H1 (cell line): Measurements from ENCODE around the gene MDFIC.

ENCODE experiments used
- BACH1 ChIP-seq: IDR thresholded peaks from 2 replicates; pipeline ENCODE4 v1.6.1; 2012; ENCODE audit warnings: low read length, improper control_type of control experiment
- CTCF ChIP-seq, 3 experiments: IDR thresholded peaks; 1 replicate in 2 of 3; 2 replicates in 1 of 3; pipeline versions ENCODE4 v1.5.1 to v1.6.1; 2011; ENCODE audit warnings: low read length in 3 of 3, mild to moderate bottlenecking in 3 of 3, inconsistent platforms in 2 of 3, low read depth in 1 of 3, moderate library complexity in 1 of 3; ENCODE audit not compliant: insufficient read depth in 1 of 3; ENCODE audit errors: control extremely low read depth in 1 of 3
- EZH2 ChIP-seq: fragments of 200-600 bp; sonication (generic); IDR thresholded peaks from 2 replicates; pipeline ENCODE4 v1.7.1; 2012; ENCODE audit warnings: low read depth, mild to moderate bottlenecking, moderate library complexity, low read length, inconsistent platforms; ENCODE audit not compliant: severe bottlenecking
- KDM1A ChIP-seq: fragments of 200-600, 300-600 bp; sonication (generic); IDR thresholded peaks from 2 replicates; pipeline ENCODE4 v1.7.1; 2016; ENCODE audit warnings: mild to moderate bottlenecking, low read length, borderline replicate concordance
- MAFK ChIP-seq: IDR thresholded peaks from 2 replicates; pipeline ENCODE4 v1.6.1; 2012; ENCODE audit warnings: low read depth, mild to moderate bottlenecking, improper control_type of control experiment, low read length
- POLR2A ChIP-seq, 2 experiments: IDR thresholded peaks; 1 replicate in 1 of 2; 2 replicates in 1 of 2; pipeline ENCODE4 v1.6.1; 2011; ENCODE audit warnings: low read depth in 2 of 2, low read length in 2 of 2, mild to moderate bottlenecking in 2 of 2; ENCODE audit errors: control extremely low read depth in 1 of 2
- POLR2AphosphoS5 ChIP-seq: IDR thresholded peaks from 2 replicates; pipeline ENCODE4 v1.6.1; 2011; ENCODE audit warnings: low read depth, low read length
- RAD21 ChIP-seq, 2 experiments: IDR thresholded peaks in 1 of 2; conservative IDR thresholded peaks in 1 of 2; 2 replicates each; pipeline ENCODE4 v1.6.1; 2011; ENCODE audit warnings: low read depth in 2 of 2, low read length in 2 of 2, improper control_type of control experiment in 1 of 2, inconsistent platforms in 1 of 2, mild to moderate bottlenecking in 1 of 2, moderate library complexity in 1 of 2
- SP1 ChIP-seq: IDR thresholded peaks from 2 replicates; pipeline ENCODE4 v1.6.1; 2011; ENCODE audit warnings: low read depth, low read length
- SUZ12 ChIP-seq: fragments of 200-600 bp; sonication (generic); IDR thresholded peaks from 2 replicates; pipeline ENCODE4 v1.6.1; 2012; ENCODE audit warnings: mild to moderate bottlenecking, inconsistent platforms, low read length, moderate library complexity, mixed read lengths
- TAF1 ChIP-seq: IDR thresholded peaks from 2 replicates; pipeline ENCODE4 v1.6.1; 2011; ENCODE audit warnings: mild to moderate bottlenecking, low read depth, low read length
- USF2 ChIP-seq: IDR thresholded peaks from 2 replicates; pipeline ENCODE4 v1.6.1; 2011; ENCODE audit warnings: low read length, improper control_type of control experiment

- no peak for TF ChIP-seq MAFK
- TF ChIP-seq RAD21 (IDR thresholded peaks at IDR 0.05 in 1 of 2, conservative IDR thresholded peaks at IDR 0.05 in 1 of 2; ENCODE audit: low read depth in 2 of 2, low read length in 2 of 2), result no peak
- no peak for TF ChIP-seq CTCF (IDR thresholded peaks at IDR 0.05; ENCODE audit: control extremely low read depth in 1 of 3, insufficient read depth in 1 of 3, low read depth in 1 of 3, low read length in 3 of 3)
- no peak for TF ChIP-seq TAF1
- no peak for TF ChIP-seq BACH1
- TF ChIP-seq EZH2, result no peak
- no peak for TF ChIP-seq POLR2AphosphoS5
- no peak for TF ChIP-seq USF2
- no peak for TF ChIP-seq POLR2A (IDR thresholded peaks at IDR 0.05; ENCODE audit: control extremely low read depth in 1 of 2, low read depth in 2 of 2, low read length in 2 of 2)
- no peak for TF ChIP-seq KDM1A
- no peak for TF ChIP-seq SUZ12
- TF ChIP-seq SP1, result no peak
Measured at GRCh38 chr7:114976666-114977065, 54.8 kb downstream of the MDFIC start.
